ENCODE results near the gene SLC6A12. TPM values are rescaled to one million over a fixed set of nuclear protein-coding genes. Genes with fewer than 3 reads are reported as not detected.

SLC6A12 gene
- total and polyA plus RNA-seq, 10 donors: 0.35 to 3.1 (median 1.8) TPM

GRCh38 chr12:215116-215515 lies 1.2 kb upstream of the SLC6A12 start:
- TF ChIP-seq CTCF (IDR thresholded peaks at IDR 0.05 in 8 of 11, conservative IDR thresholded peaks at IDR 0.05 in 3 of 11) (no peak), POLR2AphosphoS5 (IDR thresholded peaks at IDR 0.05) (no peak), POLR2A (IDR thresholded peaks at IDR 0.05) (no peak)
- WGBS, 5 donors: 65 to 88% (median 83%) methylated on average over 6 of the region's 6 CpGs
- DNase-seq: no peak

GRCh38 chr12:213527-213932 lies 427 bp downstream of the SLC6A12 start:
- intact Hi-C loops (cut with DNase I; ENCODE audit: low total_unique reads): no loop called here
- Histone ChIP-seq H3K9me3 (no peaks in the 10 kb centered on the region), H3K27me3 (replicated peaks in 1 of 7) (peaks cover 0 to 68% (median 16%) of the 10 kb centered on the region in 7 donors), H3K27ac (peak overlapping the region in 2 of 8 donors; percentile 76), H3K36me3 (no peaks in the 10 kb centered on the region), H3K4me1 (peaks cover 0 to 39% (median 10%) of the 10 kb centered on the region in 6 donors), H3K4me3 (peak overlapping the region in 2 of 8 donors; percentile 1 to 37)
- TF ChIP-seq POLR2AphosphoS5 (IDR thresholded peaks at IDR 0.05) (no peak), CTCF (IDR thresholded peaks at IDR 0.05 in 8 of 11, conservative IDR thresholded peaks at IDR 0.05 in 3 of 11) (no peak)
- 45 to 56% (median 53%) methylated on average over 12 of the region's 12 CpGs for WGBS, 5 donors
- no peak for DNase-seq

More at GRCh38 chr12:215116-215515, 1.2 kb upstream of the SLC6A12 start:
- Histone ChIP-seq H3K36me3 (no peaks in the 10 kb centered on the region), H3K9me3 (no peaks in the 10 kb centered on the region), H3K4me1 (peaks cover 0 to 44% (median 10%) of the 10 kb centered on the region in 6 donors), H3K4me3 (no peak overlapping the region), H3K27me3 (replicated peaks in 1 of 7) (peaks cover 0 to 75% (median 16%) of the 10 kb centered on the region in 7 donors), H3K27ac (peak overlapping the region in 2 of 8 donors; percentile 26 to 76)
- intact Hi-C loops (cut with DNase I; ENCODE audit: low total_unique reads): no loop called here

- Histone ChIP-seq H3K4me3 (peak overlapping the region in 4 of 8 donors; percentile 1 to 37 (median 4)), H3K4me1 (peaks cover 0 to 39% (median 10%) of the 10 kb centered on the region in 6 donors), H3K36me3 (no peaks in the 10 kb centered on the region), H3K27ac (peak overlapping the region in 4 of 8 donors; percentile 47 to 76 (median 68)), H3K9me3 (no peaks in the 10 kb centered on the region), H3K27me3 (replicated peaks in 1 of 7) (peaks cover 0 to 68% (median 16%) of the 10 kb centered on the region in 7 donors)
- TF ChIP-seq CTCF (IDR thresholded peaks at IDR 0.05 in 8 of 11, conservative IDR thresholded peaks at IDR 0.05 in 3 of 11) (no peak), POLR2AphosphoS5 (IDR thresholded peaks at IDR 0.05) (no peak), POLR2A (IDR thresholded peaks at IDR 0.05) (no peak)
- 45 to 56% (median 47%) methylated on average over 21 to 22 of the region's 22 CpGs for WGBS, 5 donors
- intact Hi-C loops (cut with DNase I; ENCODE audit: low total_unique reads): no loop called here
- peak; percentile 73 for DNase-seq
Measured at GRCh38 chr12:212715-213526, 1.0 kb downstream of the SLC6A12 start.

GRCh38 chr12:212415-212714 lies 1.6 kb downstream of the SLC6A12 start:
- DNase-seq: no peak
- Histone ChIP-seq H3K27me3 (replicated peaks in 1 of 7) (peaks cover 0 to 72% (median 16%) of the 10 kb centered on the region in 7 donors), H3K27ac (peak overlapping the region in 4 of 8 donors; percentile 47 to 76 (median 68)), H3K9me3 (no peaks in the 10 kb centered on the region), H3K4me1 (peaks cover 0 to 39% (median 10%) of the 10 kb centered on the region in 6 donors), H3K4me3 (peak overlapping the region in 3 of 8 donors; percentile 3 to 37 (median 6)), H3K36me3 (no peaks in the 10 kb centered on the region)
- 27 to 55% (median 39%) methylated on average over 8 of the region's 8 CpGs for WGBS, 5 donors
- intact Hi-C loops (cut with DNase I; ENCODE audit: low total_unique reads): no loop called here
- TF ChIP-seq POLR2A (IDR thresholded peaks at IDR 0.05) (no peak), POLR2AphosphoS5 (IDR thresholded peaks at IDR 0.05) (no peak), CTCF (IDR thresholded peaks at IDR 0.05 in 8 of 11, conservative IDR thresholded peaks at IDR 0.05 in 3 of 11) (no peak)

Data from spleen (tissue), 11 donors.